Endothelial cell of hepatic sinusoid (primary cell): ENCODE results near the gene PAX7.
"Not testable (repeated sequence)": the region's sequence is repeated elsewhere in the genome, so short reads cannot be mapped to it uniquely, and the experiment has no call there.

ENCODE experiments used
- in situ Hi-C: cut with HindIII; loops from 2 replicates; pipeline ENCODE4 v1.10.0; 2017; ENCODE audit warnings: low sequenced_read_pairs

Gene PAX7

GRCh38 chr1:18747671-18748070 is 117.0 kb downstream of the PAX7 start:
- in situ Hi-C loops = no loop called here

DNA sequence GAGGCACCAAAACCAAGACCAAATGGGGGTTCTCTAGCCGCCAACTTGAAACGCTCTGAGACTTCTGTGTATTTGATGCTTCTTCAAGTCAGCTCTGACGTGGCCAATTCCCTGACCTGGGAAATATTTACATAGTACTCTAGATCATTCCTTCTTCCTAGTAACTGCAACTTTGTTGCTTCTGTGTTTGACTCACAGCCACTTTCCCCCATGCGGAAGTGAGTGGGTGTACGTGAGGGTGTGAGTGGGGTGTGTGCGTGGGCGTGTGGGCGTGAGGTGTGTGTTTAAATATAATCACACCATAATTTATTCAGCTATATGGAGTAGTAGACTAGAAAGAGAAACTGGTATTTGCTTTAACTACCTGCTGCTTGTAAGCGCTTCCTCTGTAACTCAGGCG is 117.8 kb downstream of the PAX7 start:
- in situ Hi-C loops = no loop called here

DNA sequence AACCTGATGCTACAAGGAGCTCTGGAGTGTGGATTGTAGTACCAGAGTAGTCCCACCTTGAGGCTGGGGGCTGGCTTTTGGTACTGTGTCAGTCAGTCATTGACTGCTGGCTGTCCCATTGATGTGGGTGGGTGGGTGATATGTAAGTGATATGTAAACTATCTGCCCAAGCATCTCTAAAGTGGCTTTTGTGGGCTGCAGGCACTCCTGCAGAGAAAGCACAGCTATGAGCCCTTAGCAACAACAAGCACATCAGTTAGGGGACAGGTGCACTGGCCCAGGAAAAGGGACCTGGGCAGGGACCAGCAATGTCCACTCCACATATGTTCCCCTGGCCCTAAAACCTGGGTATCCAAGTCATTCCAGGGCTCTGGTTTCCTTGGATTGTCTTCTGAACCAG is 118.9 kb downstream of the PAX7 start:
- in situ Hi-C loops = no loop called here

GRCh38 chr1:18750600-18750999 is 120.0 kb downstream of the PAX7 start:
- in situ Hi-C loops = no loop called here

GRCh38 chr1:18751425-18751824 is 120.8 kb downstream of the PAX7 start:
- in situ Hi-C loops = no loop called here

- in situ Hi-C loops = no loop called here
These were observed 121.8 kb downstream of the PAX7 start for GRCh38 chr1:18752409-18752808.

- in situ Hi-C loops = loop anchor here (5.0 kb wide), 1 partner anchor 53 kb away; no protein-coding TSS in a partner anchor
These were observed 129.5 kb downstream of the PAX7 start for GRCh38 chr1:18760156-18760555.

- in situ Hi-C loops = loop anchor here (5.0 kb wide), 1 partner anchor 55 kb away; no protein-coding TSS in a partner anchor
These were observed 131.5 kb downstream of the PAX7 start for GRCh38 chr1:18761948-18762840.

DNA sequence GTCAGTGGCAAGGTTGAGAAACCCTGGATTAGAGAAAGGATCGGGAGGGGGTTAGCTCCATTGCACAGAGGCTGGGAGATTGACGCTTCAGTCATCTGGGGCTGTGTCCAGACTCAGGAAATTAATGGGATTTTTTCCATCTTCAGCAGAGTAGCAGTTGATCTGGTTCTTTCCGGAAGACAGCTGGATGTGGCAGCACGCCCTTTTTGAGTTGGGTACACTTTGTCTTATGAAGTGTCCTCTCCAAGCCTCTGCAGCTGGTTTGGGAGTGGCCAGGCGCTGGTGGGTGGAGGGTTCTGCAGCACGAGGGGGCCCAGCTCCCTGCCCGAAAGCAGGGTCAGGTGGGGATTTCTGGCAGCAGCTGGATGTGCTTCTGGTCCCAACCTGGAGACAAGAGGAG is 133.7 kb downstream of the PAX7 start:
- in situ Hi-C loops = loop anchor here (5.0 kb wide), 1 partner anchor 57 kb away; no protein-coding TSS in a partner anchor

DNA sequence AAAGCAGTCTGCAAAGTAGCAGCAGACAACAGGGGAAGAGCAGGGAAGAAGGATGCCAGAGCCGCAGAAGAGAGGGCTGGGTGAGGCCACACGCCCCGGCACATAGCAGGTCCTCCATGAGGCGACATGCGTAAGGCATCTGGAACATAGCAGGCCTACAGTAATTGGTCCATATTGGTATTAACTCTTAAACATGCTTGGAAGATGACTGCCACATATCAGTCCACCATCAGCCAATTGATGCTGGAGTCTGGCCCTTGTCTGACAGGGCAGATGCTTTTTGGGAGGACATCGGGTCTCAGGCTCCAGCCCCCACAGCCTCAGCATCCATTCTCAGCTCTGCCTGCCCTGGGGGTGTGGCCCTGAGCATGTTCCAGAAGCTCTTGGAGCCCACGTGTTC is 135.1 kb downstream of the PAX7 start:
- in situ Hi-C loops = no loop called here

DNA sequence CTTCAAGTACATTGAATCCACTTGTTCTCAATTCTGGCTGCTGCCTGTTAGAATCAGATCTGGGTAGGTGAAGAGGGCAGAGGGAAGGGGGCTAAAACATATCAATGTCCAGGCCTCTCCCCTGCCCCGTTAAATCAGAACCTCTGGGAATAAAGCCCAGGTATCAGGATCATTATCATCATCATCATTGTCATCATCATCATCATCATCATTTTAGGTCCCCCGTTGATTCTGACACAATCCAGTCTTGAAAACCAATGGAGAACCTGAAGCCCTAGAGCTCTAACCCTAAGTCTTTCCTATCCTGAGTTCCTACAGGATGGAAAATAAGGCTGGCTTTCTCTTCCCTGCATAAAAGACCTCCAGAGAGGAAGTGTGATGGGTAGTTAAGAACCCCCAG is 135.7 kb downstream of the PAX7 start:
- in situ Hi-C loops = no loop called here

DNA sequence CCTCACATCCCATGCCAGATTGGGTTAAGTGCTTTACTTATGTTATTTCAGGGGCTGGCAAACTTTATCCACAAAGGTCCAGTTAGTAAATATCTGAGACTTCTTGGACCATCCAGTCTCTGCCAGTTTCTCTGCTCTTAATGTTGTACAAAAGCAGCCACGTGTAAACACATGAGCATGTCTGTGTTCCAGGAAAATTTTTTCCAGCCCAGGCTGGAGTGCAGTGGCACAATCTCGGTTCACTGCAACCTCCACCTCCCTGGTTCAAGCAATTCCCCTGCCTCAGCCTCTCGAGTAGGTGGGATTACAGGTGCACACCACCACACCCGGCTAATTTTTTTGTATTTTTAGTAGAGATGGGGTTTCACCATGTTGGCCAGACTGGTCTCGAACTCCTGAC is 136.9 kb downstream of the PAX7 start:
- in situ Hi-C loops = not testable (repeated sequence)

DNA sequence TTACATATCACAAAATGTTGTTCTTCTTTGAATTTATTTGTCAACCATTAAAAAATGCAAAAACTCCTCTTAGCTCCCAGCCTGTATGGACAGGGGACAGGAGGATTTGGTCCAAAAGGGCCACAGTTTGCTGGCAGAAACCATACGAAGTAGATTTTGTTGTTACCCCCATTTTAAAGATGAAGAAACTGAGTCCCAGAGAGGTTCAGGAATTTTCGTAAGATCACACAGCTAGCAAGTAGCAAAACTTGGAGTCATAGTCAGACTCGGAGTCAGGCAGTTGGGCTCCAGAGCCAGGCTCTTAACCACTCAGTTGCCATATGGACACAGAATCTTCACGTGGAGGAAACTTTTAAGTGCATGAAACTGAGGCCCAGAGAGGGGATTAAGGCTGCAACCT is 137.4 kb downstream of the PAX7 start:
- in situ Hi-C loops = no loop called here

DNA sequence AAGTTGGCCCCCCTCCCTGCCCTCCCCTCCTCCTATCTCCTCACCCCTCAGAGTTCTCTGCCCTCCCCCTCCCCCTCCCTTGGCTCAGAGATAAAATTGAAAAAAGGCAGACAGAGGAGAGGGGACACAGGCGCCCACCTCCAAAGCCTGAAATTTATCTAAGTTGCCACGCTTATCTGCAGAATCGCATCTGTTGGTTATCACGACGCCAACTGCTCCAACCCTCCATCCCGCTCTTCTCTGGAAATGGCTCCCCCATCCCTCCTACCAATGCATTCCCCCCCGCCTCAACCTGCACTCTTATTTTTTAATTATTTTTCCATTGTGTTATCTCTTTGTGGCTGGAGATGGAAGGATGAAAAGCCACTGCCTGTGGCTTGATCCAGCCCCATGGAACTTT is 138.5 kb downstream of the PAX7 start:
- in situ Hi-C loops = no loop called here

DNA sequence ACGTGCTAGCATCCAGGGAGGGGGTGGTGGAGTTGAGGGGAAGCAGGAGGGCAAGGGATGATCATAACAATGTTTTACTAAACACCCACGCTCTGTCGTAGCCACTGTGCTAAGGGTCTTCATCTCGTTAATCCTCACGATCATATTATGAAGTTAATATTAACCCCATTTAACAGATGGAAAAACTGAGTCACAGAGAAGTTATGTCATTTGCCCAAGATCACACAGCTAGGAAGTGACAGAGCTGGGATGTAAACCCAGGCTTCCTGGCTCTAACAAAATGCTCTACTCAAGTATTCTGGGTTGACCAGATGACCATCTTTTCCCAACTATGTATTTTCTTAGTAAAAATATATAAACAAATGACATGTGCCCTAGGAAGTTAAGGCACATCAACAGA is 140.2 kb downstream of the PAX7 start:
- in situ Hi-C loops = no loop called here

DNA sequence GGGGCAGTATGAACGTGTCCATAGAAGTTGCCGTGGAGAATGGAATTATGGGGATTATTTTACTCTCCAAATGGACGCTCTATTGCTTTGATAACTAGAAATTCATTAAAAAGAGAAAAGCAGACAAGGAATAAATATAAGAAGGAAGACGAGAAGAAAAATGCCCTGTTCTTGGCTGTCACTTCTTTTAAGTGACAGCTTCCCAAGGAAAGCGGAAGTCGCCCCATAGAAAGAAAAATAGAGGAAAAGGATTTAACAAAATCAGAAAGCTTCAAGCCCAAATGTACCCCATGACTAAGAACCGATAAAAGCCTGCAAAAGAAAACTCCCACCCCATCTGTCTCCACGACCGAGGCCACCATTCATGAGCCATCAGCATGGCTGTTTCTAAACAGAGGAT is 143.1 kb downstream of the PAX7 start:
- in situ Hi-C loops = no loop called here

GRCh38 chr1:18775341-18775740 is 144.7 kb downstream of the PAX7 start:
- in situ Hi-C loops = no loop called here

DNA sequence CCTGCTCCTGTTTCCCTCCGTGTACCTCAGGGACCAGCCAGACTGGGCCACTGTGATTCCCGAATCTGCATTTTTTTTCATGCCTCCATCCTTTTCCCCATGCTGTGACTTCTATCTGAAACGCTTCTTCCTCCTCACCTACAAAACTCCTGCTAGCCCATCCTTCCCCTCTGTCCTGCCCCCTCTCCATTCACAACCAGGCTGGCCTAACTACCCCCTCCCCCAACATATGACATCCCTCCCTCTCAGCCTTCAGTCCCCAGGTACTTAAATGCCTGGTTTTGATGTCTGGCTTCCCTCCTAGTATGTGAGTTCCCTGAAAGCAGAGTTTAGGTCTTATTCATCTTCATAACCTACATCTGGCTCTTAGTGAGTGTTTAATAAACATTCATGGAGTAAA is 146.1 kb downstream of the PAX7 start:
- in situ Hi-C loops = no loop called here

- in situ Hi-C loops = no loop called here
These were observed 147.8 kb downstream of the PAX7 start for GRCh38 chr1:18778437-18778836.

- in situ Hi-C loops = no loop called here
These were observed 150.4 kb downstream of the PAX7 start for GRCh38 chr1:18781031-18781430.

DNA sequence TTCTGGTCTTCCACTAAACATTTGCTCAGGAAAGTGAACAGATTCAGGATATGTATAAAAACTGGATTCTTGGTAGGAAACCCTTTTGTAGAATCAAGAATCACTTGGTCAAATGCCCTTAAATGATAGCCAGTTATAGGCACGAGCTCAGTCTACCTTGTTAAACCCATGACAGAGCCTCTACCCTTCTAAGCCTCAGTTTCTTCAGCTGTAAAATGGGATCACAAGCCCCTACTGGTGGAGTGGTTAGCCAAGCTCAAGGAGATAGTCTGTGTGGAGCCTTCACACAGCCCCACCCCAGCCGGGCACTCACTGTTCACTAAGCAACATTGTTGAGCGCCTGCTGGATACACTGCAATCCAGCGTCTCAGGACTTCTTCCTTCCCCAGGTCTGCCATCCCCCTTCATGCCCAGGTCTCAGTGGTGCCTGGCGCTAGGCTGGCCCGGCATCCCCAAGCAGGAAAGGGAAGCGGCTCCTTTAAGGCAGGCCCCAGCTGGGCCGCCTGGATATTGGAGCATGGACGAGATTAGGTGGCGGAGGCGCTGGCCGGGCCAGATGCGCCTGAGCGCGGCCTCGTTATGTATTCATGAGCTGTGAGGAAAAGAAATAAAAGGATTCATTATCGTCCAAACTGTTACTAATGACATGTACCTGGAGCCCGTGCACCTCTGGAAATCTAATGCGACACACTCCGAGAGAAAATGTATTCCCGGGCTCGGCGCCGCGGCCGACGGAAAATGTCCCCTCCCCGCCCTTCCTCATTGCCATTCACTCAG is 153.2 kb downstream of the PAX7 start:
- in situ Hi-C loops = no loop called here

DNA sequence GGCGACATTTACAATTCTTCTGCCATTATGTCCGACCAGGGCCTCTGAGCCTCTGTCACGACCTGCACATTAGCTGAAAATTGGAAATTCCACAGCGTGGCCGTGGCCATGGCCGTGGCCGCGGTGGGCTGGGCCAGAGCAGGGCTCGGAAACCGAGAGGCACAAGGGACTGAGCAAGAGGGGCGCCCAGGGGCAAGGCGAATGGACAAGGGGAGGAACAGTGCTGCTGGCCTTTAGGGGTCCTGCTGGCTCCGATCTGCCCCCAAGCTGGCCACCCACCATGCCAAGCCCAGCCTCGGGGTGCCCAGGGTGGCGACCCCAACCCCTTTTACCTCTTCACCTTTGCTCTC is 153.8 kb downstream of the PAX7 start:
- in situ Hi-C loops = no loop called here
